Endothelial cell (in vitro differentiated cells): ENCODE measurements around the gene CEBPA. TPM values are rescaled to one million over a fixed set of nuclear protein-coding genes. Genes with fewer than 3 reads are reported as not detected.
"Not testable (repeated sequence)": the region's sequence is repeated elsewhere in the genome, so short reads cannot be mapped to it uniquely, and the experiment has no call there.

Source experiments
- DNase-seq: peaks from one replicate; pipeline ENCODE4 v3.0.0; 2021; ENCODE audit warnings: low spot score
- H3K27ac Mint-ChIP-seq: one replicate; pipeline ENCODE4 v1.8.0; 2021; ENCODE audit warnings: mixed read lengths, inconsistent platforms; ENCODE audit not compliant: unreplicated experiment
- H3K27me3 Mint-ChIP-seq: one replicate; pipeline ENCODE4 v1.8.0; 2021; ENCODE audit warnings: mild to moderate bottlenecking, moderate library complexity, mixed read lengths, inconsistent platforms; ENCODE audit not compliant: unreplicated experiment
- H3K36me3 Mint-ChIP-seq: one replicate; pipeline ENCODE4 v1.8.0; 2021; ENCODE audit warnings: mild to moderate bottlenecking, low read depth, mixed read lengths, inconsistent platforms; ENCODE audit not compliant: unreplicated experiment
- H3K4me1 Mint-ChIP-seq: one replicate; pipeline ENCODE4 v1.8.0; 2021; ENCODE audit warnings: mild to moderate bottlenecking, mixed read lengths, inconsistent platforms; ENCODE audit not compliant: unreplicated experiment
- H3K4me3 Mint-ChIP-seq: one replicate; pipeline ENCODE4 v1.8.0; 2021; ENCODE audit warnings: mild to moderate bottlenecking, mixed read lengths, inconsistent platforms; ENCODE audit not compliant: unreplicated experiment
- H3K9me3 Mint-ChIP-seq: one replicate; pipeline ENCODE4 v1.8.0; 2021; ENCODE audit warnings: mixed read lengths, inconsistent platforms; ENCODE audit not compliant: unreplicated experiment
- CTCF ChIP-seq: fragments of 200-600 bp; sonication (generic); IDR thresholded peaks from one replicate; pipeline ENCODE4 v1.5.0; 2021; ENCODE audit warnings: antibody characterized with exemption; ENCODE audit not compliant: unreplicated experiment
- total RNA-seq: library from RNA; stranded (reverse); fragmentation: NEBNext Ultra II Directional; extraction: Animal tissue kit (Norgen Biotek cat#: 25700); gene quantifications from one replicate; pipeline ENCODE4 v1.2.1, GENCODE V29; 2021; ENCODE audit not compliant: unreplicated experiment

CEBPA gene
- total RNA-seq, 1 donor from 2014 or later = 0.59 TPM

- DNase-seq = no peak
- TF ChIP-seq CTCF = no peak
- Mint-ChIP-seq H3K27me3 (peaks cover 1% of the 10 kb centered on the region), H3K27ac (no peak overlapping the region), H3K9me3 (no peaks in the 10 kb centered on the region), H3K36me3 (no peaks in the 10 kb centered on the region), H3K4me1 (peaks cover 4% of the 10 kb centered on the region), H3K4me3 (no peak overlapping the region)
Observed at GRCh38 chr19:33325920-33326319, 23.6 kb upstream of the CEBPA start.

GRCh38 chr19:33324628-33325027, 22.3 kb upstream of the CEBPA start:
- TF ChIP-seq CTCF = no peak
- no peaks in the 10 kb centered on the region for H3K9me3 Mint-ChIP-seq

GRCh38 chr19:33323093-33323820, 20.9 kb upstream of the CEBPA start:
- no peak overlapping the region for H3K4me3 Mint-ChIP-seq
- H3K27me3 Mint-ChIP-seq = peaks cover 1% of the 10 kb centered on the region
- no peak for TF ChIP-seq CTCF
- no peak for DNase-seq
- no peak overlapping the region for H3K27ac Mint-ChIP-seq
- no peaks in the 10 kb centered on the region for H3K36me3 Mint-ChIP-seq
- H3K9me3 Mint-ChIP-seq = no peaks in the 10 kb centered on the region
- no peaks in the 10 kb centered on the region for H3K4me1 Mint-ChIP-seq

More at GRCh38 chr19:33324628-33325027, 22.3 kb upstream of the CEBPA start:
- Mint-ChIP-seq H3K4me3 (no peak overlapping the region), H3K27me3 (peaks cover 1% of the 10 kb centered on the region), H3K36me3 (no peaks in the 10 kb centered on the region), H3K4me1 (no peaks in the 10 kb centered on the region), H3K27ac (no peak overlapping the region)
- no peak for DNase-seq

- Mint-ChIP-seq H3K9me3 (no peaks in the 10 kb centered on the region), H3K27ac (no peak overlapping the region), H3K4me1 (no peaks in the 10 kb centered on the region), H3K4me3 (no peak overlapping the region), H3K36me3 (no peaks in the 10 kb centered on the region), H3K27me3 (no peaks in the 10 kb centered on the region)
- no peak for TF ChIP-seq CTCF
- no peak for DNase-seq
Observed at GRCh38 chr19:33320636-33321035, 18.3 kb upstream of the CEBPA start.

- not testable (repeated sequence) for H3K27ac Mint-ChIP-seq, H3K27me3 Mint-ChIP-seq, H3K36me3 Mint-ChIP-seq, H3K4me3 Mint-ChIP-seq, DNase-seq, H3K4me1 Mint-ChIP-seq, H3K9me3 Mint-ChIP-seq
Observed at GRCh38 chr19:33317991-33318390, 15.7 kb upstream of the CEBPA start.
